ENCODE results near the gene SCG2.

DNA sequence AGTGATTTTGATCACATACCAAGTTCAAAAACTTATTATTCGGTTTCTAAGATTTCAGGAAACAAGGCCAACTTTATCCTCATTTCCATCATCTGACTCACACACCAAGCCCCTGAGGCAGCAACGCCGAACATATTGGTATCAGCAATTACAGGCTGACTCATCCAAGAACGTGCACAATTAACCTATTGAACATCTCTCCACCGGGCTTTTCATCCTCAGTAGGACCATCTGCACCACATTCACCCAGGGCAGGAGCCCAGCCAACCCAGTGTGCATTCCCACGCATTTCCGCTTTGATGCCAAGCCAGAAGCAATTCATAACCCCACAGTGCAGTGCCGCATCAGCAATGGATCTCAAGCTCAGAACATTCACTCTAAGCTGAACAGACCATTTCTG lies 52.9 kb downstream of the SCG2 start:
- TF ChIP-seq, protein P1, sequence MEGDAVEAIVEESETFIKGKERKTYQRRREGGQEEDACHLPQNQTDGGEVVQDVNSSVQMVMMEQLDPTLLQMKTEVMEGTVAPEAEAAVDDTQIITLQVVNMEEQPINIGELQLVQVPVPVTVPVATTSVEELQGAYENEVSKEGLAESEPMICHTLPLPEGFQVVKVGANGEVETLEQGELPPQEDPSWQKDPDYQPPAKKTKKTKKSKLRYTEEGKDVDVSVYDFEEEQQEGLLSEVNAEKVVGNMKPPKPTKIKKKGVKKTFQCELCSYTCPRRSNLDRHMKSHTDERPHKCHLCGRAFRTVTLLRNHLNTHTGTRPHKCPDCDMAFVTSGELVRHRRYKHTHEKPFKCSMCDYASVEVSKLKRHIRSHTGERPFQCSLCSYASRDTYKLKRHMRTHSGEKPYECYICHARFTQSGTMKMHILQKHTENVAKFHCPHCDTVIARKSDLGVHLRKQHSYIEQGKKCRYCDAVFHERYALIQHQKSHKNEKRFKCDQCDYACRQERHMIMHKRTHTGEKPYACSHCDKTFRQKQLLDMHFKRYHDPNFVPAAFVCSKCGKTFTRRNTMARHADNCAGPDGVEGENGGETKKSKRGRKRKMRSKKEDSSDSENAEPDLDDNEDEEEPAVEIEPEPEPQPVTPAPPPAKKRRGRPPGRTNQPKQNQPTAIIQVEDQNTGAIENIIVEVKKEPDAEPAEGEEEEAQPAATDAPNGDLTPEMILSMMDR (conservative IDR thresholded peaks at IDR 0.05 in 1 of 2, IDR thresholded peaks at IDR 0.05 in 1 of 2; ENCODE audit: low read depth in 1 of 2, low read length in 2 of 2): no peak
- TF ChIP-seq EZH2 (IDR thresholded peaks at IDR 0.05; ENCODE audit: low read length, missing control alignments): no peak
